ENCODE results near the gene RNF130. TPM values are rescaled to one million over a fixed set of nuclear protein-coding genes. Genes with fewer than 3 reads are reported as not detected.

RNF130 gene
- total and polyA plus RNA-seq, 2 of the 13 experiments (the other 11 are each of a cell fraction or from before 2014, with no cell fraction given) = 28.2 to 28.3 TPM

DNA sequence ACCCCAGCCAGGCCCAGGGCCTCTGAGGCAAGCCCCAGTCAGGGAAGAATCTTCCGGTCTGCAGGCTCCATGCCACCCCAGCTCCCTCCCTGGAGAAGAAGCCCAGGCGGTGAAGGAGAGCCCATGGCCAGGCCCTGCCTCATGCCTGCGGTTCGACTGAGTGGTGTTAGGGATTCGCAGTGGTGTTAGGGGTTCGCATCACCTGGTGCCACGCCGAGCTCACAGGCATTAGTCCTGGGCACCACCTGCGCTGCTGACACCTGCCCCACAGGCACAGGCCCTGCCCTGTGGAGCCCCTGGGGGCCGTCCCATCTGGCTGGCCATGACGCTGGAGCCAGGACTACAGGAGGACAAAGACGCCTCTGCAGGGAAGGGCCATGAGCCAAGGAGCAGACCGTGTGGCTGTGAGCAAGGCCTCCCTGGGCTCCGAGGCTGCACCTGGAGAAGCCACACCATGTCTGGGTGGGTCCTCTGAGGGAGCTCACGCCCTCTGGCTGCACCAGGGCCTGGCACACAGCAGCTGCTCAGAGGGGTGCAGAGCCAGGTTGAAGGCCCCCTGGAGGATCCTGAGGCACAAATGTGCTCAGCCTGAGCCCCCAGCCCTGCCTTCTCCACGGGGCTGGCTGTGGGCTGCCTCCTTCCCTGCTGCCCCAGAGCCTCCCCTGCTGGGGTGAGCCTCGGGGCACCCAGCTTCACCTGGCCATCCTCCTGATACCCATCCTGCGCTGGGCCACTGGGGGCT, 27.6 kb upstream of the RNF130 start:
- TF ChIP-seq FOXM1 (CRISPR knock-in tag; IDR thresholded peaks at IDR 0.05) = no peak
- TF ChIP-seq ATRX (CRISPR knock-in tag; IDR thresholded peaks at IDR 0.05; ENCODE audit: borderline replicate concordance) = no peak
- no peak for TF ChIP-seq SRF (IDR thresholded peaks at IDR 0.05; ENCODE audit: low read depth, low read length)
- no peak for TF ChIP-seq ZMAT3 (CRISPR knock-in tag; conservative IDR thresholded peaks at IDR 0.05)
- TF ChIP-seq, protein P1, sequence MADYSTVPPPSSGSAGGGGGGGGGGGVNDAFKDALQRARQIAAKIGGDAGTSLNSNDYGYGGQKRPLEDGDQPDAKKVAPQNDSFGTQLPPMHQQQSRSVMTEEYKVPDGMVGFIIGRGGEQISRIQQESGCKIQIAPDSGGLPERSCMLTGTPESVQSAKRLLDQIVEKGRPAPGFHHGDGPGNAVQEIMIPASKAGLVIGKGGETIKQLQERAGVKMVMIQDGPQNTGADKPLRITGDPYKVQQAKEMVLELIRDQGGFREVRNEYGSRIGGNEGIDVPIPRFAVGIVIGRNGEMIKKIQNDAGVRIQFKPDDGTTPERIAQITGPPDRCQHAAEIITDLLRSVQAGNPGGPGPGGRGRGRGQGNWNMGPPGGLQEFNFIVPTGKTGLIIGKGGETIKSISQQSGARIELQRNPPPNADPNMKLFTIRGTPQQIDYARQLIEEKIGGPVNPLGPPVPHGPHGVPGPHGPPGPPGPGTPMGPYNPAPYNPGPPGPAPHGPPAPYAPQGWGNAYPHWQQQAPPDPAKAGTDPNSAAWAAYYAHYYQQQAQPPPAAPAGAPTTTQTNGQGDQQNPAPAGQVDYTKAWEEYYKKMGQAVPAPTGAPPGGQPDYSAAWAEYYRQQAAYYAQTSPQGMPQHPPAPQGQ (CRISPR knock-in tag; IDR thresholded peaks at IDR 0.05; ENCODE audit: borderline replicate concordance) = no peak
- TF ChIP-seq, protein P2, sequence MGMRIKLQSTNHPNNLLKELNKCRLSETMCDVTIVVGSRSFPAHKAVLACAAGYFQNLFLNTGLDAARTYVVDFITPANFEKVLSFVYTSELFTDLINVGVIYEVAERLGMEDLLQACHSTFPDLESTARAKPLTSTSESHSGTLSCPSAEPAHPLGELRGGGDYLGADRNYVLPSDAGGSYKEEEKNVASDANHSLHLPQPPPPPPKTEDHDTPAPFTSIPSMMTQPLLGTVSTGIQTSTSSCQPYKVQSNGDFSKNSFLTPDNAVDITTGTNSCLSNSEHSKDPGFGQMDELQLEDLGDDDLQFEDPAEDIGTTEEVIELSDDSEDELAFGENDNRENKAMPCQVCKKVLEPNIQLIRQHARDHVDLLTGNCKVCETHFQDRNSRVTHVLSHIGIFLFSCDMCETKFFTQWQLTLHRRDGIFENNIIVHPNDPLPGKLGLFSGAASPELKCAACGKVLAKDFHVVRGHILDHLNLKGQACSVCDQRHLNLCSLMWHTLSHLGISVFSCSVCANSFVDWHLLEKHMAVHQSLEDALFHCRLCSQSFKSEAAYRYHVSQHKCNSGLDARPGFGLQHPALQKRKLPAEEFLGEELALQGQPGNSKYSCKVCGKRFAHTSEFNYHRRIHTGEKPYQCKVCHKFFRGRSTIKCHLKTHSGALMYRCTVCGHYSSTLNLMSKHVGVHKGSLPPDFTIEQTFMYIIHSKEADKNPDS (CRISPR knock-in tag; IDR thresholded peaks at IDR 0.05) = no peak
- no peaks in the 10 kb centered on the region for H3K79me2 ChIP-seq (ENCODE audit: insufficient read depth, low read length)
- intact Hi-C loops (cut with micrococcal nuclease; ENCODE audit: unreplicated experiment) (no loop called here), in situ Hi-C loops (cut with HindIII; ENCODE audit: extremely low pct_ligation_motif_present, low pct_unique_long_range_greater_than_20kb) (loop anchor here (25.0 kb wide), 1 partner anchor 337 kb away; no protein-coding TSS in a partner anchor)
- no TSS peak for BruUV-seq (replicated peaks)
- no peak overlapping the region for H3K4me2 ChIP-seq (ENCODE audit: low read depth, low read length)
- no CpG with 5 or more reads among the region's 18 CpGs for WGBS (ENCODE audit: low lambda C conversion rate)
- H3K27me3 ChIP-seq (ENCODE audit: control insufficient read depth in 1 of 2, insufficient read depth in 2 of 2, low read length in 2 of 2) = peaks cover 3 to 48% of the 10 kb centered on the region in 2 experiments; a peak in 3 of 5 replicates
- H3K9ac ChIP-seq (ENCODE audit: insufficient read depth, low read depth, low read length) = no peak overlapping the region
- FAIRE-seq (no peak), ATAC-seq (peak; percentile 21; the same call in 2 of the 3 replicates), DNase-seq (ENCODE audit: low spot score) (no peak)
- no peak overlapping the region for H3K4me3 ChIP-seq (replicated peaks in 1 of 3; ENCODE audit: insufficient read depth in 1 of 3, low read depth in 2 of 3, low read length in 3 of 3)
- no peak overlapping the region for H3K27ac ChIP-seq (ENCODE audit: extremely low read length, insufficient read depth, low read length)
- H4K20me1 ChIP-seq (ENCODE audit: insufficient read depth, low read length) = no peaks in the 10 kb centered on the region
- no peaks in the 10 kb centered on the region for H3K36me3 ChIP-seq (replicated peaks in 1 of 2; ENCODE audit: control insufficient read depth in 1 of 2, insufficient read depth in 2 of 2, low read length in 2 of 2)
- H3K9me3 ChIP-seq (ENCODE audit: low read length) = no peaks in the 10 kb centered on the region
- CTCF ChIA-PET (ENCODE audit: low intra/inter-chr PET ratio, low total read pairs) = no interaction called here
- no peak overlapping the region for H2AFZ ChIP-seq (ENCODE audit: low read length)
- POLR2A ChIA-PET = no interaction called here
- no peaks in the 10 kb centered on the region for H3K4me1 ChIP-seq (ENCODE audit: insufficient read depth, low read length)
